GM23248 (cell line): ENCODE measurements around the gene LPO. TPM values are rescaled to one million over a fixed set of nuclear protein-coding genes. Genes with fewer than 3 reads are reported as not detected.

Source experiments
- DNase-seq: peaks from one replicate; pipeline ENCODE4 v3.0.0-alpha.2; 2015
- H2AFZ ChIP-seq: fragments of 200-600 bp; sonication (generic); 2 replicates; pipeline ENCODE4 v1.6.1; 2016; ENCODE audit warnings: antibody characterized with exemption
- H3F3A ChIP-seq: fragments of 200-600 bp; sonication (generic); 2 replicates; pipeline ENCODE4 v1.6.1; 2016; ENCODE audit warnings: mild to moderate bottlenecking, antibody characterized with exemption, mixed run types; ENCODE audit not compliant: insufficient read depth
- H3K27ac ChIP-seq: fragments of 200-600 bp; sonication (generic); 2 replicates; pipeline ENCODE4 v1.5.1; 2016; ENCODE audit warnings: mild to moderate bottlenecking
- H3K27me3 ChIP-seq: fragments of 200-600 bp; sonication (generic); replicated peaks from 2 replicates; pipeline ENCODE4 v1.6.1; 2016; ENCODE audit warnings: mild to moderate bottlenecking; ENCODE audit not compliant: insufficient read depth
- H3K36me3 ChIP-seq: fragments of 200-600 bp; sonication (generic); 2 replicates; pipeline ENCODE4 v1.6.1; 2016; ENCODE audit warnings: low read depth, mild to moderate bottlenecking
- H3K4me1 ChIP-seq: fragments of 200-600 bp; sonication (generic); 2 replicates; pipeline ENCODE4 v1.6.1; 2016; ENCODE audit warnings: mild to moderate bottlenecking; ENCODE audit not compliant: insufficient read depth
- H3K4me2 ChIP-seq: fragments of 200-600 bp; sonication (generic); one replicate; pipeline ENCODE4 v1.6.1; 2016; ENCODE audit warnings: mild to moderate bottlenecking; ENCODE audit not compliant: unreplicated experiment
- H3K4me3 ChIP-seq: fragments of 200-600 bp; sonication (generic); 2 replicates; pipeline ENCODE4 v1.5.1; 2016; ENCODE audit warnings: mild to moderate bottlenecking
- H3K79me2 ChIP-seq: fragments of 200-600 bp; sonication (generic); 2 replicates; pipeline ENCODE4 v1.6.1; 2016; ENCODE audit warnings: mild to moderate bottlenecking; ENCODE audit not compliant: insufficient read depth
- H3K9ac ChIP-seq: fragments of 200-600 bp; sonication (generic); 2 replicates; pipeline ENCODE4 v1.6.1; 2016; ENCODE audit warnings: mild to moderate bottlenecking
- H3K9me2 ChIP-seq: fragments of 200-600 bp; sonication (generic); 2 replicates; pipeline ENCODE4 v1.6.1; 2016; ENCODE audit warnings: mixed run types, mild to moderate bottlenecking, moderate library complexity; ENCODE audit not compliant: insufficient read depth
- H3K9me3 ChIP-seq: fragments of 200-600 bp; sonication (generic); one replicate; pipeline ENCODE4 v1.6.1; 2017; ENCODE audit warnings: low read depth
- H4K20me1 ChIP-seq: fragments of 200-600 bp; sonication (generic); 2 replicates; pipeline ENCODE4 v1.6.0; 2016; ENCODE audit not compliant: insufficient read depth
- EZH2 ChIP-seq: fragments of 200-600 bp; sonication (generic); IDR thresholded peaks from 2 replicates; pipeline ENCODE4 v1.6.1; 2018; ENCODE audit warnings: antibody characterized with exemption, mild to moderate bottlenecking; ENCODE audit not compliant: insufficient read depth, poor library complexity, severe bottlenecking
- EZH2phosphoT487 ChIP-seq: fragments of 200-600 bp; sonication (generic); IDR thresholded peaks from 2 replicates; pipeline ENCODE4 v1.6.1; 2018; ENCODE audit warnings: antibody characterized with exemption, moderate library complexity, mild to moderate bottlenecking, low read depth; ENCODE audit not compliant: insufficient read depth
- WGBS, 2 experiments: methylation state at CpG; one replicate each; pipeline ENCODE4 v1.1.6; 2015 to 2017; ENCODE audit warnings: low lambda C conversion rate in 2 of 2, low coverage in 1 of 2; ENCODE audit errors: missing lambda C conversion rate in 2 of 2; 5-methylcytosine and 5-hydroxymethylcytosine counted together
- in situ Hi-C: fragments of 300-500 bp; cut with MboI; formaldehyde crosslinking; loops from 2 replicates; pipeline ENCODE4 v1.15.0; 2020
- polyA plus RNA-seq: library from polyadenylated mRNA; unstranded; fragments of >200 nt; fragmentation: Nextera tagmentation; extraction: Ambion mirVana; gene quantifications from 2 replicates; pipeline ENCODE4 v1.2.1, GENCODE V29; 2016
- total RNA-seq: library from RNA; depleted of rRNA; stranded (reverse); fragments of >200 nt; shearing (Covaris generic); gene quantifications from 2 replicates; pipeline ENCODE4 v1.2.3, GENCODE V29; 2014; rRNA removed

The LPO gene
- total and polyA plus RNA-seq, 2 experiments from 2014 or later, result 0.11 TPM; not detected in 1

- WGBS, 2 experiments, result 23 to 38% methylated on average over 5 of the region's 5 CpGs
- H3K27me3 ChIP-seq, result no peaks in the 10 kb centered on the region
- peak; percentile 78 for DNase-seq
- H3F3A ChIP-seq, result no peaks in the 10 kb centered on the region
- no peaks in the 10 kb centered on the region for H3K79me2 ChIP-seq
- in situ Hi-C loops, result no loop called here
- TF ChIP-seq EZH2phosphoT487 (no peak), EZH2 (no peak)
- H3K4me1 ChIP-seq, result no peaks in the 10 kb centered on the region
- H3K9ac ChIP-seq, result no peak overlapping the region
- no peak overlapping the region for H2AFZ ChIP-seq
- H3K9me3 ChIP-seq, result no peaks in the 10 kb centered on the region
- H3K27ac ChIP-seq, result no peak overlapping the region
- H3K4me3 ChIP-seq, result no peak overlapping the region
- no peaks in the 10 kb centered on the region for H3K36me3 ChIP-seq
- H3K4me2 ChIP-seq, result no peak overlapping the region
- no peaks in the 10 kb centered on the region for H4K20me1 ChIP-seq
- no peaks in the 10 kb centered on the region for H3K9me2 ChIP-seq
Observed at GRCh38 chr17:58317421-58318064, 79.2 kb downstream of the LPO start.

- 78 to 80% methylated on average over 9 of the region's 9 CpGs for WGBS, 2 experiments
- Histone ChIP-seq H3K9me2 (no peaks in the 10 kb centered on the region), H3K27me3 (no peaks in the 10 kb centered on the region), H3K27ac (no peak overlapping the region), H2AFZ (no peak overlapping the region), H3K9ac (no peak overlapping the region), H3K36me3 (no peaks in the 10 kb centered on the region), H3K4me1 (no peaks in the 10 kb centered on the region), H3K9me3 (no peaks in the 10 kb centered on the region), H4K20me1 (no peaks in the 10 kb centered on the region), H3F3A (no peaks in the 10 kb centered on the region), H3K4me2 (no peak overlapping the region), H3K4me3 (no peak overlapping the region), H3K79me2 (no peaks in the 10 kb centered on the region)
- DNase-seq, result no peak
- in situ Hi-C loops, result no loop called here
- TF ChIP-seq EZH2, result no peak
- no peak for TF ChIP-seq EZH2phosphoT487
Observed at GRCh38 chr17:58318065-58318481, 79.7 kb downstream of the LPO start.

Other genes starting within 250 kb of the LPO start
- 204 and 228 TPM in 2 replicates for gene SRSF1, start 231.3 kb upstream of the LPO start, total RNA-seq
- gene SRSF1, start 231.3 kb upstream of the LPO start, polyA plus RNA-seq, result 125 and 130 TPM in 2 replicates
- gene DYNLL2, start 155.2 kb upstream of the LPO start, total RNA-seq, result 9.9 and 11.3 TPM in 2 replicates
- 1.0 and 1.5 TPM in 2 replicates for gene DYNLL2, start 155.2 kb upstream of the LPO start, polyA plus RNA-seq
- gene OR4D1, start 90.2 kb upstream of the LPO start, total RNA-seq, result not detected in 2 replicates
- gene OR4D1, start 90.2 kb upstream of the LPO start, polyA plus RNA-seq, result not detected in 2 replicates
- gene OR4D2, start 71.6 kb upstream of the LPO start, total RNA-seq, result not detected in 2 replicates
- gene OR4D2, start 71.6 kb upstream of the LPO start, polyA plus RNA-seq, result not detected in 2 replicates
- not detected in 2 replicates for gene EPX, start 45.9 kb upstream of the LPO start, total RNA-seq
- not detected in 2 replicates for gene EPX, start 45.9 kb upstream of the LPO start, polyA plus RNA-seq
- gene MKS1, start 19.3 kb upstream of the LPO start, total RNA-seq, result 10.2 and 15.3 TPM in 2 replicates
- 14.1 and 15.7 TPM in 2 replicates for gene MKS1, start 19.3 kb upstream of the LPO start, polyA plus RNA-seq
- 0.38 TPM in 1 of 2 replicates, not detected in the other for gene MPO, start 42.4 kb downstream of the LPO start, total RNA-seq
- gene MPO, start 42.4 kb downstream of the LPO start, polyA plus RNA-seq, result not detected in 2 replicates
- gene TSPOAP1, start 90.2 kb downstream of the LPO start, total RNA-seq, result under 0.01 and 0.76 TPM in 2 replicates
- gene TSPOAP1, start 90.2 kb downstream of the LPO start, polyA plus RNA-seq, result 0.63 and 1.0 TPM in 2 replicates
- 48.7 and 57.1 TPM in 2 replicates for gene SUPT4H1, start 113.6 kb downstream of the LPO start, total RNA-seq
- 88.7 and 92.1 TPM in 2 replicates for gene SUPT4H1, start 113.6 kb downstream of the LPO start, polyA plus RNA-seq
- under 0.01 TPM in 1 of 2 replicates, not detected in the other for gene RNF43, start 178.9 kb downstream of the LPO start, total RNA-seq
- gene RNF43, start 178.9 kb downstream of the LPO start, polyA plus RNA-seq, result 0.23 TPM in 1 of 2 replicates, not detected in the other
- not detected in 2 replicates for gene HSF5, start 249.8 kb downstream of the LPO start, total RNA-seq
- not detected in 2 replicates for gene HSF5, start 249.8 kb downstream of the LPO start, polyA plus RNA-seq